GM19467 (cell line): ENCODE results near the gene DOCK10.
"Not testable (repeated sequence)": the region's sequence is repeated elsewhere in the genome, so short reads cannot be mapped to it uniquely, and the experiment has no call there.

Source experiments
- ATAC-seq: cut with Tn5 transposase; IDR thresholded peaks from one replicate; pipeline ENCODE4 v1.9.1; 2021; ENCODE audit warnings: mild to moderate bottlenecking, moderate library complexity; ENCODE audit not compliant: unreplicated experiment

DOCK10 gene

GRCh38 chr2:224951723-224952481 lies 90.4 kb downstream of the DOCK10 start:
- no peak for ATAC-seq

DNA sequence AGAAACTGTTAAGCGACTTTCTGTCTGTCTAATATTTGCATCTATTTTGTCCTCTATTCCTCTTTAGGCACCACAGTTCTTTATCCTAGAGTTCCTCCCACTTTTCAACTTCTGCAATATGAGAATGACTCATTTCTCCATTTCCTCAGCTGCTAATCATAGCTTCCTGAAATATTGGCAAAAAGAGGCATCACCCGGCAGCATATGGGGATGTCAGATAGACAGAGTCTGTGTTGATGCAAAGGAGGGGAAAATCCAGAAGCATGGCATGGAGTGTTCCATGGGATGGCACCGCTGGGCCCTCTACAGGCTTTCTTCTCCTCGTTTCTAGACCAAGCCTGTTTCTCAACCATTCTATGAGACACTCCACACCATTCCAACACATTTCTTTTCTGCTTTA lies 93.4 kb downstream of the DOCK10 start:
- no peak for ATAC-seq

GRCh38 chr2:224948005-224948404 lies 94.3 kb downstream of the DOCK10 start:
- no peak for ATAC-seq

DNA sequence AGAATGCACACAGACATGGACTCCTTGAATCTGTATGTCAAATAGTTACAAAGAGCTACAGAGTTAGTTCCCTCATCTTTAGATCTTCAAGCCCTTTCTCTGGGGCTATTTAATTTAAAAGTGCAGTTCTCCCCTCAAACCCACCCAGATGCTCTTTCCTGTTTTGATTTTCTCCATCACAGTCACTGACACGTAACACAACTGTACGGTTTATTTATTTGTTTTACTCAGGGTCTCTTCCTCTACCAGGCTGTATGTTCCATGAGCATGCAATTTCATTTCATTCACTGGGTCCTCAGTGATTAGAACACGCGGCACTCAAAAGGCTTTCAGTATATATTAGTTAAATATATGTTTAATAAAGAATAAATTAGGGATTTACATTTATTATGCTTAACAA lies 94.7 kb downstream of the DOCK10 start:
- no peak for ATAC-seq

DNA sequence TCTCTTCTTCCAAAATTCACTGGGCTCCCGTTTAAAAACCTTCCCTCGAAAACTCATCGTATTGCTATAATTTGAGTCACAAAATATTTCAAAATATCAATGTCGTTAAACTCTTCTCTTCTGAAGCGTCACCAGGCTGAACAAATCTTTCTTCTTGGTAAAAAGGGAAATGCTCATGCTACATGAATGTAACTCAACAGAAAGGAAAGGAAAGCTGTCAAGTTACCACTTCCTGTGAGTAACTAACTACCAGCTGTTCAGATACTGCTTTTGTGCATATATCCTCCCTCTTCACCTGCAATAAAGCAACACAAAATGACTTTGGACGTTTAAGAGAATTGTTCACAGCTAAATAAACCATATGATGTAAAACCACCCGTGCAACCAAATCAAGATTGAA lies 95.4 kb downstream of the DOCK10 start:
- ATAC-seq: peak; percentile 75

- no peak for ATAC-seq
Observed at GRCh38 chr2:224944707-224945547, 97.3 kb downstream of the DOCK10 start.

GRCh38 chr2:224943601-224944041 lies 98.6 kb downstream of the DOCK10 start:
- ATAC-seq: not testable (repeated sequence)

DNA sequence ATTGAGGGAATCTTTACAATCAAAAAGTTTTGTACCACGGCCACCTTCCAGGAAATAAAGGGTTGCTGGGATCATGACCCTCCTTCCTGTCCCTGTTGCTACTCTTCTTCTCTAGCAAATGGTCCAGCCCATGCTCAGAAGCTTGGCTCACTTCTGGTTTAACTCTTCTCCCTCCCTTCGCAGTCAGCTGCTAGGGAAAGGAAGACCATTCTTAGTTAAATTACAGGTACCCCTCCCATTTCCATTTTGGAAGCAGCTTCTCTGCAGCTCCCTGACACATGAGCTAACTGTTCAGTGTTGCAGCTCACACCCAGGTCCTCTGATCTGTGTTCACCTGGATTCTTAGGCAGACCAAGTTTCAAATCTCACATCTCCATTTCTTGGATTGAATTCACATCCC lies 100.3 kb downstream of the DOCK10 start:
- ATAC-seq: no peak

DNA sequence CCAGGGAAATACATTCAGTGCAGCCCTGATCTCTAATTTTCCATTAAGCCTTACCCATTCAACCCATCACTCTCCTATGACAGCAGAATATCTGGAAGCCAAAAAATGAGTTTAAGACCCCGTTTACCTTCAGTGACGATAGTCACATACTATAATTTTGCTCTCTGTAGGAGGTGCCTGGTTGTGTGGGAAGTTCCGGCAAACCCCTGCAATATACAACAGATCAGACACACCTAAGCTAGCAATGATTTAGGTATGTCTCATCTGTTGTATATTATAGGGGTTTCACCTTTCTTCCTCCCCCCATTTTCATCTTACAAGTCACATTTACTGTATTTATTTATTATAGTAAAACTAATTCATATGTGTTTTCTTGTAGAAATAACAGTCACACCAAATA lies 101.7 kb downstream of the DOCK10 start:
- ATAC-seq: no peak

GRCh38 chr2:224938651-224939182 lies 103.6 kb downstream of the DOCK10 start:
- ATAC-seq: peak; percentile 40

GRCh38 chr2:224937887-224938286 lies 104.4 kb downstream of the DOCK10 start:
- ATAC-seq: peak; percentile 81

GRCh38 chr2:224934526-224935188 lies 107.6 kb downstream of the DOCK10 start:
- ATAC-seq: no peak

DNA sequence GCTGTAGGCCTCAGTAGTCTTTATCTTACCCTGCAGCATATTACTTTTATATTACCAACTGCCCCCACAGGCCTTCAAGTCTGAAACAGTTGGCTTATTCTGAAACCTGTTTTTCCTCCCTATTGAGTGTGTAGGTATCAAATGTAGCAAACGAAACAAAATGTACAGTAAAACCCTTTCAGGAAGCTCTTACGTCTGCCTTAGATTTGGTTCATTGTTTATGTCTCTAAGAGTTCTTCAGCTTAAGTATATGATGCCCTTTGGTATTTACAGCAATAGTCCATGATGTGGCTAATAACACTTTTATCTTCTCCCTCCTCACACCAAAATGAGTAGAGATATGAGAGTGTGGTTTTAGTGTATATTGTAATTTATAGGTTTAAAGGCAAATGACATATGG lies 108.8 kb downstream of the DOCK10 start:
- no peak for ATAC-seq

DNA sequence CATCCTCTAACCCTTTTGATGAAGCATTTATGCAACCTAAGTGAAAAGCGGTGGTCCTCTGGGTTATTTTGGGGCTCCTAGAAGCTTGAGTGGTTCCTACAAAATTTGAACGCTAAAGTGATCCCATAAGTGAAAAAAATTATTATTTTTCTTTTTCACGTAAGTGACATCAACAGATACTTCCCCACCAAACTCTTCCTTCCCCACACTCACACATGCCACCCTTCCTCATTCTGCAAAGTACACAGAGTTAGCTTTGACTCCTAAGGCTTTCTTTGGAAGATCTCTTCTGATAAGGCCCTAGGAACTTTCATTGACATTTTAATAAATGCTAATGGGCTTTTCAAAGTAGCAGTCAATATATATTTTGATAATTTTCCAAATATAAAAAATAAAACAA lies 109.7 kb downstream of the DOCK10 start:
- ATAC-seq: no peak

- ATAC-seq: no peak
Observed at GRCh38 chr2:224931956-224932355, 110.3 kb downstream of the DOCK10 start.

DNA sequence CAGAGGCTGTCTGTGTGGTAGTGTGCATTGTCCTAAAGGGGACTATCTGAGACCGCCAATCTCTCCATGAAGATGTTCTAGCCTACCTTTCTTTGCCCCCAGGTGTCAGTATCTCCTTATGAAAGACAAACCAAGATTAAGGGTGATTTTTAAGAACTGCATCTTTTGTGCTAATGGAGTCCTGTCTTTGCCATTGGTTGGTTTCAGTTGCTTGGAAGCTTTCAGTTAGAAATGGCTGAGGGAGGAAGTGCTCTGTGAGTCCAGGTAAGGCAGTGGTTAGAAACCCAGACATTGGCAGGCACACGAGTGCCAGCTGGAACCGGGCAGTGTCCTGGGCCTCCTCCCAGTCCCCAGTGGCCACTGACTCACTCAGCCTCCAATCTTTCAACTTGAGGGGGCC lies 111.3 kb downstream of the DOCK10 start:
- ATAC-seq: no peak

DNA sequence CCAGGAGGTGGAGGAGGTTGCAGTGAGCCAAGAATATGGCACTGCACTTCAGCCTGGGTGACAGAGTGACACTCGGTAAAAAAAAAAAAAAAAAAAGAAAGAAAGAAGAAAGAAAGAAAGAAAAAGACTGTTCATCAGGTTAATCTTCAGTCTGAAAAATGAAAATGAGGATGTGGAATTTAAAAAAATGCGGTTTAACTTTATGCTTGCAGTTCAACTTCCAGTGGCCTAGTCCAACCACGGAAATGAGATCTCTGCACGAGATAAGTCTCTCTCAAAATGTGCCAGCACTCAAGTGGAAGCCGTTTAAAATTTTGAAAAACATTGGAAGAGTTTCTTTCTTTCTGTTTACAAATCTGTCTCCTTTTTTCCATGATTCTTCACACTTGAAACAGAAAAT lies 112.1 kb downstream of the DOCK10 start:
- ATAC-seq: no peak

DNA sequence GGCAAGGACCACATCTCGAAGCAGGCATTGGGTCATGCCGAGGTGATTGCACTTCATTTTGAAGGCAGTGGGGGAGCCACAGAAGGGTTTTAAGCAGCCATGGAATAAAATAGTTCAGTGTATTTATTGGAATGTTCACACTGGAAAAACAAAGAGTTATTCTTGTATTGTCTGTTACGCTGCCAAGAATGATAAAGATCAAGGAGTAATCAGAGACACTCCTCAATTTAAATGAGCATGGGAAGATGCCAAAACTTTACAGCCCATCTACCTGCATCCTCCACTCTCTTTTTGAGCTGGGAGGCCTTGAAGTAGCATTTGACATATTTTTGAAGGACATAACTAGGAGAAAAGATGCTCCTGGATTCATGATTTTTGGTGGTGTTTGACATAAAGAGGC lies 112.8 kb downstream of the DOCK10 start:
- ATAC-seq: no peak

GRCh38 chr2:224927646-224928173 lies 114.6 kb downstream of the DOCK10 start:
- ATAC-seq: no peak

- no peak for ATAC-seq
Observed at GRCh38 chr2:224927011-224927410, 115.3 kb downstream of the DOCK10 start.

DNA sequence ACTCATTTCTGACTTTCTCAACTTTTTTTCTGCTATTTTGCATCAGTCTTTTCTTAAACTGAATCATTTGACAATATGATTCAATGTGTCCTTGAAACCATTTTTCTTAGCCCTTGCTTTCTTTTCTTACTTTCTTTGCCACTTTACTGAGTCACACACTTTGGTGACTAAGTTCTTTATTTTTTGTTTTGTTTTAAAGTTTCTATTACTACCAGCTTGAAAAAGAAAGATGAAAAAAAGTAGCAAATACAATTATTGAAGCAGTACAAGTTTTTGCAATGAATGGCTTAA lies 116.5 kb downstream of the DOCK10 start:
- no peak for ATAC-seq
